ENCODE results near the gene TPCN2. TPM values are rescaled to one million over a fixed set of nuclear protein-coding genes. Genes with fewer than 3 reads are reported as not detected.

TPCN2 gene
- total RNA-seq, 4 donors from 2014 or later: 16.8 to 33.8 (median 28.3) TPM

DNA sequence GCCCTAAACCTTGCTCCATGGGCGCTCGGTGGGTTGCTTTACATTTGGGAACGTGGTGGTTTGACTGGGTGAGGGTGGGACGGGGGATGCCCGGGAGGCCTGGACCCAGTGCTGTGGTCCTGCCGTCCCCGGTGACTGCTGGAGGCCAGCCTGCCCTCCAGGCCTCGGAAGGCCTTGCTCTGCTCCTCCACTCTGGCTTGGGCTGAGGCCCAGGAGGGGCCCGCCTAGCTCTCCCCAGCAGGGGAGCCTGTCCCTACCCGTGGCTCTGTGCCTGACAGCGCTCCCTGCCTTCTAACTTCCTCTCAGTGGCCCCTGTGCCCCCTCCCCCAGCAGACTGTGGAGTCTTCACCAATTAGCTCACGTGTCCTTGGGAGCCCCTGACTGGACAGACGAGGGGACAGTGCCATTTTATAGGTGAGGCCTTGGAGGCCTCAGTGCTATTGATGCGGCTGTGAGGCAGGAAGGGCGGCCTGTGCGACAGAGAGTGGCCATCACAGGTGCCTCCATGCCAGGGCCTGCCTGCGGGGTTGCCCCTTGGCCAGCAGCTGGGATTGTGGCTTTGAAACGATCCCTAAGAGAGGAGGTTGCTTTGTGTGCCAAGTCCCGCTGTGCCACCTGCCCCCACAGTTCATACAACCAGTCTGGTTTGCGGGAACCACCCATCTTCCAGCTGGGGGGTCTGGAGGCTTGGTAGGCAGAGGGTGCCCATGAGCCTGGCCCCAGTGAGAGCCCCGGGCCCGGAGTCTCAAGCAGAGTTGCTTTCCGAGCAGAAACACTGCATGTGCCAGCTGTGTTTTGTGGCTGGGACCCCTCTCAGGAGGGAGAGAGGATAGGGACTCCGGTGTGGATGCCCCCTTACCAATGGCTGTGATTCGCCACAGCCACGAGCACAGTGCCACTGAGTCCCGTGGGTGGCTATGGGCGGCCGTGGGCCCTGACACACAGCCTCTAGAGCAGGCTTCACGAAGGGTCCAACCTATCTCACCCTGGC, 17.7 kb downstream of the TPCN2 start:
- no peak overlapping the region for H3K4me3 ChIP-seq
- peak; percentile 35 for ATAC-seq
- H3K4me1 ChIP-seq: peaks cover 0 to 61% (median 19%) of the 10 kb centered on the region in 3 donors
- peak overlapping the region; percentile 21 to 85 (median 74) for H3K27ac ChIP-seq
- peaks cover 0 to 63% of the 10 kb centered on the region in 2 donors for H3K36me3 ChIP-seq
- H3K27me3 ChIP-seq: no peaks in the 10 kb centered on the region
- no peaks in the 10 kb centered on the region for H3K9me3 ChIP-seq
- TF ChIP-seq EP300 (IDR thresholded peaks at IDR 0.05) (no peak), POLR2A (IDR thresholded peaks at IDR 0.05) (no peak), POLR2AphosphoS5 (IDR thresholded peaks at IDR 0.05) (no peak)
- TF ChIP-seq, protein P1, sequence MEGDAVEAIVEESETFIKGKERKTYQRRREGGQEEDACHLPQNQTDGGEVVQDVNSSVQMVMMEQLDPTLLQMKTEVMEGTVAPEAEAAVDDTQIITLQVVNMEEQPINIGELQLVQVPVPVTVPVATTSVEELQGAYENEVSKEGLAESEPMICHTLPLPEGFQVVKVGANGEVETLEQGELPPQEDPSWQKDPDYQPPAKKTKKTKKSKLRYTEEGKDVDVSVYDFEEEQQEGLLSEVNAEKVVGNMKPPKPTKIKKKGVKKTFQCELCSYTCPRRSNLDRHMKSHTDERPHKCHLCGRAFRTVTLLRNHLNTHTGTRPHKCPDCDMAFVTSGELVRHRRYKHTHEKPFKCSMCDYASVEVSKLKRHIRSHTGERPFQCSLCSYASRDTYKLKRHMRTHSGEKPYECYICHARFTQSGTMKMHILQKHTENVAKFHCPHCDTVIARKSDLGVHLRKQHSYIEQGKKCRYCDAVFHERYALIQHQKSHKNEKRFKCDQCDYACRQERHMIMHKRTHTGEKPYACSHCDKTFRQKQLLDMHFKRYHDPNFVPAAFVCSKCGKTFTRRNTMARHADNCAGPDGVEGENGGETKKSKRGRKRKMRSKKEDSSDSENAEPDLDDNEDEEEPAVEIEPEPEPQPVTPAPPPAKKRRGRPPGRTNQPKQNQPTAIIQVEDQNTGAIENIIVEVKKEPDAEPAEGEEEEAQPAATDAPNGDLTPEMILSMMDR (IDR thresholded peaks at IDR 0.05): peak in 1 of 4 experiments; percentile 16
- 85% methylated on average over 4 of the region's 30 CpGs; no CpG with 5 or more reads in 1 of the 2 donors for WGBS, 2 donors (ENCODE audit: low coverage in 1 of 2)

DNA sequence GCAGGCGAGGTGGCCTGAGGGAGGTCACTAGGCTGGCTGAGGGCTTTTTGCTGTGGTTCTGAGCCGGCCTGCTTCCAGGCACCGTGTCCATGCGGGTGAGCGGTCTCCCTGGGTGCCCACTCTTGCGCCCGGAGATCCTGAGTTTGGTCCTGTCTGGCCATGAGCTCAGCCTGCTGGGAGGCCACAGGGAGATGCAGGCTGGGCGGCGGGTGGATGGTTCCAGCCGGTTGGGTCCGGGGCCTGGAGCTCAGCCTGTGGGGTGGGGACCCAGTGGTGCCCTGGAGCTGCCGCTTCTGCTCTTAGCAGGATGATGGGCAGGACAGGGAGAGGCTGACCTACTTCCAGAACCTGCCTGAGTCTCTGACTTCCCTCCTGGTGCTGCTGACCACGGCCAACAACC, 18.5 kb downstream of the TPCN2 start:
- no peak for ATAC-seq
- H3K27me3 ChIP-seq: no peaks in the 10 kb centered on the region
- peak overlapping the region in 3 of 4 donors; percentile 67 to 85 (median 82) for H3K27ac ChIP-seq
- no peaks in the 10 kb centered on the region for H3K9me3 ChIP-seq
- H3K36me3 ChIP-seq: peaks cover 0 to 70% of the 10 kb centered on the region in 2 donors
- WGBS, 2 donors (ENCODE audit: low coverage in 1 of 2): no CpG with 5 or more reads among the region's 13 CpGs
- peaks cover 0 to 54% (median 19%) of the 10 kb centered on the region in 3 donors for H3K4me1 ChIP-seq
- TF ChIP-seq POLR2A (IDR thresholded peaks at IDR 0.05) (no peak), EP300 (IDR thresholded peaks at IDR 0.05) (no peak), POLR2AphosphoS5 (IDR thresholded peaks at IDR 0.05) (no peak)
- TF ChIP-seq, protein P1 (IDR thresholded peaks at IDR 0.05): no peak
- H3K4me3 ChIP-seq: no peak overlapping the region

DNA sequence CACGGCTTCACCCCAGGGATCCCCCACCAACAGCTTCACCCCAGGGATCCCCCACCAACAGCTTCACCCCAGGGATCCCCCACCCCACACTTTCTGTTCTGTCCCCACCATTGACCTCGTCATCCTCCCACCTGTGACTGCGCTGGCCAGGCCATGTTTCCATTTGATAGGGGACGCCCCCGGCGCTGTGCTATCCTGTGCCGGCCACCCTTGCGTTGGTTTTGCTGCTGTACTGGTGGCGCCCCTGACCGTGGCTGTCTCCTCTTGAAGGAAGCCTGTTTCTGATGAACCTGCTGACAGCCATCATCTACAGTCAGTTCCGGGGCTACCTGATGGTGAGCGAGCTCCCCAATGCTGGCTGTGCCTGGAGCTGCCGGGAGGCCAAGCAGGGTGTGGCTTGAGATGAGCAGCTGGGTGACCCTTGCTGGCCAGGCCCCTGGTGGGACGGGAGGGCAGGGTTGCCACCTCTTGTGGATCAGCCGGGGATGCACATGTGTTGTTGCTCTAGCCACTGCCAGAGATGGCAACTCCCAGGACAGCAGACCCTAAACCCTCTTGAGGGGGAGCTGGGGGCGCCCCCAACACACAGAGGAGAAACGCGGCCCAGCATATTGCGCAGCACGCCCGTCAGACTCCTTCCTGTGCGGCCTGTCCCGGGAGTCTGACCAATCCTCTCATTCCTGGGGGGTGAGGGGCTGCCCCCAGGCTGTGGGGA, 22.5 kb downstream of the TPCN2 start:
- Histone ChIP-seq H3K27me3 (no peaks in the 10 kb centered on the region), H3K27ac (peak overlapping the region in 3 of 4 donors; percentile 85 to 94 (median 89)), H3K4me3 (no peak overlapping the region), H3K36me3 (peaks cover 0 to 66% of the 10 kb centered on the region in 2 donors), H3K4me1 (peaks cover 0 to 46% (median 19%) of the 10 kb centered on the region in 3 donors), H3K9me3 (no peaks in the 10 kb centered on the region)
- WGBS, 2 donors (ENCODE audit: low coverage in 1 of 2): 92% methylated on average over 15 of the region's 23 CpGs; no CpG with 5 or more reads in 1 of the 2 donors
- no peak for ATAC-seq
- TF ChIP-seq POLR2AphosphoS5 (IDR thresholded peaks at IDR 0.05) (no peak), POLR2A (IDR thresholded peaks at IDR 0.05) (no peak), EP300 (IDR thresholded peaks at IDR 0.05) (no peak)
- TF ChIP-seq, protein P1 (IDR thresholded peaks at IDR 0.05): no peak

DNA sequence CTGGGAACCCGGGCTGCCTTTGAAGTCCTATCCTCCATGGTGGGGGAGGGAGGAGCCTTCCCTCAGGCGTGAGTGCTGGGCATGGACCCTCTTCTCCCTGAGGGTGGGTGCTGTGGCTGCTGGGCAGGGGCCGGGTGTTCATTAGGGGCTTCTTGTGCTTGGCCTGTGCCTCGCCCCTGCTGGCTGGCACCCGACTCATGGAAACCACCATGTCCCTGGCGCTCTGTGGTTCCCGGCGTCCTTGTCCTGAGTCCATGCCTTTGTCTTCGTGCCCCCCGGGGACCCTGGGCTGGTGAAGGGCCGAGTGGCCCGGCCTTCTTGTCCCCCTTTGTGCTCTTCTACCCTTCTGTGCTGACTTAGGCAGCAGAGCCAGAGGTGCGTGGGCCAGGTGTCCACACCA, 23.2 kb downstream of the TPCN2 start:
- no peak for ATAC-seq
- 90% methylated on average over 2 of the region's 13 CpGs; no CpG with 5 or more reads in 1 of the 2 donors for WGBS, 2 donors (ENCODE audit: low coverage in 1 of 2)
- H3K4me1 ChIP-seq: peaks cover 0 to 39% (median 18%) of the 10 kb centered on the region in 3 donors
- H3K36me3 ChIP-seq: peaks cover 0 to 64% of the 10 kb centered on the region in 2 donors
- H3K4me3 ChIP-seq: no peak overlapping the region
- H3K27me3 ChIP-seq: no peaks in the 10 kb centered on the region
- H3K9me3 ChIP-seq: no peaks in the 10 kb centered on the region
- TF ChIP-seq POLR2A (IDR thresholded peaks at IDR 0.05) (no peak), POLR2AphosphoS5 (IDR thresholded peaks at IDR 0.05) (no peak), EP300 (IDR thresholded peaks at IDR 0.05) (no peak)
- TF ChIP-seq, protein P1 (IDR thresholded peaks at IDR 0.05): no peak
- peak overlapping the region in 3 of 4 donors; percentile 85 to 94 (median 89) for H3K27ac ChIP-seq
